GM19043 (cell line): ENCODE data around the gene EMC1.
"Not testable (repeated sequence)": the region's sequence is repeated elsewhere in the genome, so short reads cannot be mapped to it uniquely, and the experiment has no call there.

Source experiments
- ATAC-seq: cut with Tn5 transposase; IDR thresholded peaks from one replicate; pipeline ENCODE4 v1.9.1; 2021; ENCODE audit warnings: low read depth; ENCODE audit not compliant: unreplicated experiment

Gene EMC1

DNA sequence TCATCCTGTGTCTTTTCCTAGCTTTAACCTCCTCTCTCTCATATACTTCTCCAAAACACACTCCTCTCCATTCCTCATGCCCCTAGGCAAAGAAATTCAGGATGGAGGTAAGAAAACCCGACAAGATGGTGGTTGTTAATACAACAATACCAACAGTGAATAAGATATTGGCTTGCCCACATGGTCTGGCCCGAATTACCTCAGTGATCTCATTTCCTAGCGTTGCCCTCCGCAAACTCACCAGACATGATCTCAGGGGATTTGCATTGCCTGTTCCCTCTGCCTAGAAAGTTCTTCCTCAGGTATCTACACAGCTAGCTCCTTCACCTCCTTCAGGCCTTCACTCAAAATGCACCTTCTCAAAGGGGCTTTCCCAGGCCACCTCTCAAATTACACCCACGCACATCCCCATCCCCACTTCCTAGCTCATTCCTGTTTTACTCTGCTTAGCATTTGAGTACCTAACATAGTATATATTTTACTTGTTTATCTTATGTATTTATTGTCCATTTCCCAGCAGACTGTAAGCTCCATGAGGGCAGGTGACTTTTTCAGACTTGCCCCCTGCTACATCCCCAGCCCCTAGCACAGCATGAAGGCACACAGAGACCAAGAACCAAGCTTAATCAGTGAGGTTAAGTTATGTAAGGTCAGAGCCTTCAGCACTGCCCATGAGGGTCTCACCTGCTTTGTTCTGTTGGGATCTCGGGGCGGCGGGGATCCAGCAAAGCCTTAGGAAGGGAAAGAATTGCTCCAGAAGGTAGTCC is 31.1 kb downstream of the EMC1 start:
- no peak for ATAC-seq

DNA sequence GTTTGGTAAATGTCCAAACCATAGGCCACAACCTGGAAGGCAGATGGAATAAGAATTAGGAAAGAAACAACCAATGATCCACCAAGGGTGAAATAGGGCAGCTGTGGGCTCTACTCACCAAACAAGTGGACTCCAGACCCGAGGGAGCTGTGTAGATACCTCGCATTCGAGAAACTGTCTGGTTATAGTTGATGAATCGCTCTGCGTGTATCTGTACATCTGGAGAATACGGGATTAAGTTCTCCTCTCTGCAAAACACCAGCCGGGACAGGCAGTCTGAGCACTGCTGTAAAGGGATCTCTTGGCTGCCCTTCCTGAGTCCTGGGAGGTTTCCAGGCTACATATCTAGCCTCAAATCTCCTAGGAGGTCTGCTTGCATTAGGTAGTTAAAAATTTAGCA is 31.9 kb downstream of the EMC1 start:
- no peak for ATAC-seq

- not testable (repeated sequence) for ATAC-seq
Measured at GRCh38 chr1:19216585-19216984, 34.7 kb downstream of the EMC1 start.

DNA sequence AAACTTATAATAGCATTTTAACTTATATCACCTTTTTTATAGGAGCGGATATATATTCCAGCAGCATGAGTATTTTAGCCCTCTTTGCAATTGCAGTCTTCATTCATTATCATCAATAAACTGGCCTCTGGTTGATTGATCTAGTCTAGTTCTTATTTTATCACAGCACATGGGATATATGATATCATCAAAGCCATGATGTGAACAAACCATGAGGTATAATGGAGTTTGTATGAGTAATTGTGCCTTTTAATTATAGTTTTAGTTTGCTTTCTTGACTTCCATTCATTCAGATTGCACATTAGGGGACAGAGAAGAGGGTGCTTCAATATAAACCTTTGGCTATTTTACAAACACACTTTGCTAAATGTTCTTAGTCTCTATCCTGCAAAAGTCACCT is 37.7 kb downstream of the EMC1 start:
- ATAC-seq, result no peak

GRCh38 chr1:19212167-19212566 is 39.2 kb downstream of the EMC1 start:
- ATAC-seq, result no peak

- no peak for ATAC-seq
Measured at GRCh38 chr1:19210772-19211549, 40.4 kb downstream of the EMC1 start.

GRCh38 chr1:19209990-19210771 is 41.1 kb downstream of the EMC1 start, which contains the start of gene UBR4:
UBR4 (minus strand) TSS chr1:19210266; CDS start chr1:19210248, 18 bp downstream.
- ATAC-seq, result peak; percentile 80

GRCh38 chr1:19209439-19209989 is 41.8 kb downstream of the EMC1 start:
- peak; percentile 43 for ATAC-seq

GRCh38 chr1:19208710-19209438 is 42.5 kb downstream of the EMC1 start:
- no peak for ATAC-seq

DNA sequence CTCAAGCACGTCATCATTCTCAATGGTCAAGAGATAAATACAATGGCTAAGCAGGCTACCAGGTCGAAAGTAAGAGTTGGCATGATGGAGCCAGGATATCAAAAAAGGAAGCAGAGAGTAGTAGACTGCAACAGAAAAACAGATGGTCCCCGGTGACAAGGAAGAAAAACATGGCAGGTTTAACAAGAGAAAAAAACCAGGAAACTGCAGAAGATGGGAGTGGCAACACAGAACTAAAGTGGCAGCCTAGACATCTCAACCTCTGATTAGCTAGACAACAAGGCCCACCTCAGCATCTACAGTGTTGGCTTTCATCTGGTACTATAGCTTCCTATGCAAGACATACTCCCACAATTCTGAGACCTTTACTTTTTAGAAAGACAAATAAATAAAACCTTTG is 44.4 kb downstream of the EMC1 start:
- no peak for ATAC-seq

DNA sequence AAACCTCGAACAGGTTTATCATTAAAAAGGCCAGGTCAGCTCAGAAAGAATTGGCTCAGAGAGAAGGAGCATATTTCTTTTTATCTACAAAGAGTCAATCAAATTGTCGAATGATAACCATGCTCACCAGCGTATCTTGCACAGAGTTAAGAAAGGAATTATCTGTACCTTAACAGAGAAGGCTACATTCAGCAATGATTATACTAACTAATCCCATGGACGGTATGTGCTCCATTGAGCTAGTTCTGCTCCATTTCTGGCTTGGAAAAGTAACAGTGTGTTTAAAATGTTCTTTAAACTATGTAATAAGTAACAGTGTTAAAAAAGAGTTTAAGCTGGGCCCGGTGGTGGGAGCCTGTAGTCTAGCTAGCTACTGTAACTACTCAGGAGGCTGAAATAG is 45.5 kb downstream of the EMC1 start:
- ATAC-seq, result no peak

GRCh38 chr1:19205403-19205802 is 45.9 kb downstream of the EMC1 start:
- no peak for ATAC-seq

- no peak for ATAC-seq
Measured at GRCh38 chr1:19204446-19205266, 46.7 kb downstream of the EMC1 start.

- ATAC-seq, result no peak
Measured at GRCh38 chr1:19203440-19203839, 47.9 kb downstream of the EMC1 start.

- no peak for ATAC-seq
Measured at GRCh38 chr1:19202396-19202795, 48.9 kb downstream of the EMC1 start.

DNA sequence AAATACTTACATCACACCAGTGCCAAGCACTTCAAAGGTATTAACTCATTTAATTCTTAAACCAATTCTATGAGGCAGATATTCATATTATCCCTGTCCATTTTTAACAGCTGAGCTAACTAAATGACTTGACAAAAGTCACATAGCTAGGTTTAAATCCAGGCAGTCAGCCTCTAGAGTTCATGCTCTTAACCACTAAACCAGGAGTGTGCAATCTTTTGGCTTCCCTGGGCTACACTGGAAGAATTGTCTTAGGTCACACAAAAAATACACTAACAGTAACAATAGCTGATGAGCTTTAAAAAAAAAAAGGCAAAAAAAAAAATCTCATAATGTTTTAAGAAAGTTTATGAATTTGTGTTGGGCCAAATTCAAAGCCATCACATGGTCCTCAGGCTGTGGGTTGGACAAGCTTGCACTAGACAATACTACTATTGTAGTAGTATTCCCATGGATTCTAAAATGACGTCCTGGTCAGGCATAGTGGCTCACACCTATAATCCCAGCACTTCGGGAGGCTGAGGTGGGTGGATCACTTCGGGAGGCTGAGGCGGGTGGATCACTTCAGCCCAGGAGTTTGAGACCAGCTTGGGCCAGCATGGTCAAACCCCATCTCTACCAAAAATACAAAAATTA is 51.2 kb downstream of the EMC1 start:
- no peak for ATAC-seq

- ATAC-seq, result no peak
Measured at GRCh38 chr1:19199329-19199968, 51.9 kb downstream of the EMC1 start.

DNA sequence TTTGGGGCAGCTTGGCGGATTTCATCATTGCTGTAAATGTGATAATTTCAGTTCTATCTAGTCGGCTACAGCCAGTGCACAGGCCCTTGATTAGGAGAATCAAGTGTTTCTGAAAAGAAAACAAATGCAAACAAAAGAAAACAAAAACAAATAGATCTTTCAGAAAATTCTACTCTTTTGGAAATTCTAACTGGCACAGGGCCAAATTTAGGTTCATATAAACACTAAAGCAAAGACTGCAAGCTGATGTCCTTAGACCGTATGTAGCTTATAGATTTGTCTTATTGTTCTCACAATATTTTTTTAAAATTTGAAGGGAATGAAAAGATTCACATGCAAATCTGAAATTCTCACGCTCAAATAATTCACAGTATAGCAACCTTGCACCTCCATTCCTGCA is 52.5 kb downstream of the EMC1 start:
- ATAC-seq, result no peak
